ENCODE results near the gene C21orf58. TPM values are rescaled to one million over a fixed set of nuclear protein-coding genes. Genes with fewer than 3 reads are reported as not detected.

The C21orf58 gene
- total RNA-seq, 2 experiments from 2014 or later, result 112 to 141 TPM

DNA sequence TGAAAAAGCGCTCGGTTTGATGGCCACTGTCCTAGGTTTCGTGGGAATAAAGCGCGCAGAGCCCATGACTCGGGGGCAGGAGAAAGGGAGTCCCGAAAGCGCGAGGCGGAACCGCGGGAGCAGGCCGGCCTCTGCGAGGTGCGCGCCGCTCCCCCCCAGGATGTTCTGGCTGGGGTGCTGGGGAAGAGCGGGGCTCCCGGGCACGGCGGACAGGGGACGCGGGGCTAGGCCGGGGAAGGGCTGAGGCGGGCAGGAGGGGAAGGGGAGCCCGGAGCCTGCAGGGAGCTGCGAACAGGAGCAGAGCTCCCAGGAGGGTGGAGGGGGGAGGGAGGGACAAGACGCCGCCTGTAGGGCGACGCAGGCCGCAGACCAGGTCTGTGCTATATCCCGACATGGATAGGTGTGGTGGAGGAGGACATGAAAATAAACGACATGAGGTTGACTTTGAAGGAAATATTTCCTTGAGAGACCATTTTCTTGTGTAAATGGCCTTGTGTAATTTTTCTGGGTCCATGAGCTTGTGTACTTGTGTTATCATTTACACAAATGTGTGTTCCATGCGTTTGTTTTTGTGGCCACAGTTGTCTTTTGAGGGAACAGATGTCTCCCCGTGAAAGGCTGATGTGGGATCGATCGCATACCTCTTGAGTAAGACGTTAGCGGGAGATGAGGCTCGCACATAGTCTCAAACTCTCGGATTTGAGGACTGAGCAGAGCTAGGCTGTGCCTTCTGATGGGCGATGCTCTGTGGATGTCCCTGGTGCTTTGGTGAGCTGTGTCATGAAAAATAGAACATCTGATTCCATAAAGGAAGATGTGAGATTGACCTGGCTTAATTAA is 1.6 kb upstream of the C21orf58 start:
- POLR2A ChIA-PET, result interaction anchor here (0.6 to 1.0 kb wide), 5 partner anchors 9 to 98 kb away, joined by 3 to 5 read pairs (median 3); no protein-coding TSS in a partner anchor
- Histone ChIP-seq H2AFZ (ENCODE audit: low read length) (peak overlapping the region; percentile 64; the same call in 1 of the 2 replicates), H3K4me3 (ENCODE audit: low read depth, low read length, poor library complexity, severe bottlenecking) (peak overlapping the region; percentile 86), H3K79me2 (ENCODE audit: insufficient read depth, low read depth, low read length) (peaks cover 67% of the 10 kb centered on the region), H3K4me1 (ENCODE audit: insufficient read depth, low read length, poor library complexity, severe bottlenecking) (peaks cover 27% of the 10 kb centered on the region), H3K27ac (ENCODE audit: low read depth, low read length, poor library complexity, severe bottlenecking) (peak overlapping the region; percentile 88), H3K9me2 (ENCODE audit: insufficient read depth, low read length) (no peaks in the 10 kb centered on the region), H3K36me3 (ENCODE audit: insufficient read depth, low read length) (peaks cover 66% of the 10 kb centered on the region), H3K9me3 (ENCODE audit: low read length) (no peaks in the 10 kb centered on the region), H3K4me2 (ENCODE audit: low read length) (peak overlapping the region; percentile 93), H4K20me1 (ENCODE audit: insufficient read depth, low read length) (peaks cover 28% of the 10 kb centered on the region)
- no TSS peak for BruUV-seq (replicated peaks)
- DNase-seq (ENCODE audit: low spot score), result peak; percentile 60
- CTCF ChIA-PET (ENCODE audit: unreplicated experiment), result interaction anchor here (0.6 to 0.9 kb wide), 2 partner anchors 9 to 137 kb away, joined by 4 to 6 read pairs; no protein-coding TSS in a partner anchor
- intact Hi-C loops (cut with micrococcal nuclease; ENCODE audit: unreplicated experiment), result loop anchor here (2.0 kb wide), 1 partner anchor 32 kb away; no protein-coding TSS in a partner anchor
- no peak for TF ChIP-seq EZH2phosphoT487 (IDR thresholded peaks at IDR 0.05; ENCODE audit: borderline replicate concordance, low read depth, low read length)
- TF ChIP-seq, protein P1, sequence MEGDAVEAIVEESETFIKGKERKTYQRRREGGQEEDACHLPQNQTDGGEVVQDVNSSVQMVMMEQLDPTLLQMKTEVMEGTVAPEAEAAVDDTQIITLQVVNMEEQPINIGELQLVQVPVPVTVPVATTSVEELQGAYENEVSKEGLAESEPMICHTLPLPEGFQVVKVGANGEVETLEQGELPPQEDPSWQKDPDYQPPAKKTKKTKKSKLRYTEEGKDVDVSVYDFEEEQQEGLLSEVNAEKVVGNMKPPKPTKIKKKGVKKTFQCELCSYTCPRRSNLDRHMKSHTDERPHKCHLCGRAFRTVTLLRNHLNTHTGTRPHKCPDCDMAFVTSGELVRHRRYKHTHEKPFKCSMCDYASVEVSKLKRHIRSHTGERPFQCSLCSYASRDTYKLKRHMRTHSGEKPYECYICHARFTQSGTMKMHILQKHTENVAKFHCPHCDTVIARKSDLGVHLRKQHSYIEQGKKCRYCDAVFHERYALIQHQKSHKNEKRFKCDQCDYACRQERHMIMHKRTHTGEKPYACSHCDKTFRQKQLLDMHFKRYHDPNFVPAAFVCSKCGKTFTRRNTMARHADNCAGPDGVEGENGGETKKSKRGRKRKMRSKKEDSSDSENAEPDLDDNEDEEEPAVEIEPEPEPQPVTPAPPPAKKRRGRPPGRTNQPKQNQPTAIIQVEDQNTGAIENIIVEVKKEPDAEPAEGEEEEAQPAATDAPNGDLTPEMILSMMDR (conservative IDR thresholded peaks at IDR 0.05; ENCODE audit: low read length), result peak; percentile 43; the same call in 1 of the 2 replicates

DNA sequence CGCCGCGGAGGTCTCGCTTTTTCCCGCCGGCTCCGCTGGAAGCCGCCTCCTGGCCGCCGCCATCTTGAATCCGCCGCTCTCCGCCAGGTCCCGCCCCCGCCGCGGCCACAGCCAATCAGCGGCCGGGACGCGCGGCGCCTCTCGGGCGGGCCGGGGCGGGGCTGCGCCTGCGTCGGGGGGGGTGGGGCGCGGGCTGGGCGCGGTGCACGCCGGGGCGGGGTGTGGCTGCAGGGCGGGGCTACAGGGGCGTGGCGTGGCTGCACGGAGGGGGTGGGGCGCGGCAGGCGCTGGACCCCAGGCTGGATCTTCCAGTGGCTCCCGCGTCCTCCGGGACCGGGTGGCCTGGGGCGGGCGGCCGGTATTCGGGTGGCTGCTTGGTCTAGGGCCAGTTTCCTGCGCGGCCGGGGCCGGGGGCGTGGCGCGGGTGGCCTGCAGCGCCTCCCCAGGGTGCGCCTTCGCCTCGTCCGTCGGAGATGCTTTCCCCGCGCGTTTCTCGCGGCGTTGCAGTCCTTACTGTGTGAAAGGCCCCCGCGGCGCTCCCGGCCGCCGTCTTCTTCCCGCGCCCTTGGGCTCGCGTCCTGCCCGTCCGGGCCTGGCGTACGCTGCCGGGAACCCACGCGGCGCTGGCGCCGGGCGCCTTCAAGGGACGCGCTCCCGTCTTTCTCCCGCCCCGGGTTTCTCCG is 861 bp upstream of the C21orf58 start:
- peak overlapping the region; percentile 86 for H3K4me3 ChIP-seq (ENCODE audit: low read depth, low read length, poor library complexity, severe bottlenecking)
- H3K27ac ChIP-seq (ENCODE audit: low read depth, low read length, poor library complexity, severe bottlenecking), result peak overlapping the region; percentile 88
- peaks cover 71% of the 10 kb centered on the region for H3K79me2 ChIP-seq (ENCODE audit: insufficient read depth, low read depth, low read length)
- DNase-seq (ENCODE audit: low spot score), result peak; percentile 90
- peak overlapping the region; percentile 93 for H3K4me2 ChIP-seq (ENCODE audit: low read length)
- no peak for TF ChIP-seq EZH2phosphoT487 (IDR thresholded peaks at IDR 0.05; ENCODE audit: borderline replicate concordance, low read depth, low read length)
- TF ChIP-seq, protein P1 (conservative IDR thresholded peaks at IDR 0.05; ENCODE audit: low read length), result no peak
- POLR2A ChIA-PET, result no interaction called here
- intact Hi-C loops (cut with micrococcal nuclease; ENCODE audit: unreplicated experiment), result loop anchor here (1.0 to 2.0 kb wide), 3 partner anchors 32 to 134 kb away; partner anchors contain the start of genes DIP2A and YBEY
- CTCF ChIA-PET (ENCODE audit: unreplicated experiment), result interaction anchor here (0.6 kb wide), 1 partner anchor 136 kb away, joined by 6 read pairs; no protein-coding TSS in a partner anchor
- H2AFZ ChIP-seq (ENCODE audit: low read length), result peak overlapping the region; percentile 64; the same call in 1 of the 2 replicates
- peaks cover 29% of the 10 kb centered on the region for H4K20me1 ChIP-seq (ENCODE audit: insufficient read depth, low read length)
- no peaks in the 10 kb centered on the region for H3K9me2 ChIP-seq (ENCODE audit: insufficient read depth, low read length)
- H3K36me3 ChIP-seq (ENCODE audit: insufficient read depth, low read length), result peaks cover 63% of the 10 kb centered on the region
- peaks cover 30% of the 10 kb centered on the region for H3K4me1 ChIP-seq (ENCODE audit: insufficient read depth, low read length, poor library complexity, severe bottlenecking)
- BruUV-seq (replicated peaks), result no TSS peak
- H3K9me3 ChIP-seq (ENCODE audit: low read length), result no peaks in the 10 kb centered on the region

Data from OCI-LY7 (cell line).